ENCODE data around the gene METTL1.

METTL1 gene

DNA sequence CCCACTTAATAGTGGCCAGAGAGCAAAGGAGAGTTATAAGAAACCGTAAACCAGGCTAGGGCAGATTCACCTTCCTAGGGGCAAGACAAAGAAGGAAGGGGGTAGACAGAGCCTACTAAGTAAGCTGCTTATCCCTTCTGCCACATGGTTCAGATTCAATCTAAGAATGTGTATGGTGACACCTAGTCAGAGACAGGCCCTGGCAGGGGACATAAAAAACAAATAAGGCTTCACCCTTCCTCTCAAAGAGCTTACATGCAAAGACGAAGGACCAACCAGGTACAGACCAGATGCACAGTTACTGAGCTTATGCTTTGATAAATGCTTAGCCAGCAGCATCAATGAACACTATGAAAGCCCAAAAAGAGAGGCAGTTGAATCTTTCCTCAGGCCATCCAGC is 9.4 kb downstream of the METTL1 start:
- TF ChIP-seq, protein P1, sequence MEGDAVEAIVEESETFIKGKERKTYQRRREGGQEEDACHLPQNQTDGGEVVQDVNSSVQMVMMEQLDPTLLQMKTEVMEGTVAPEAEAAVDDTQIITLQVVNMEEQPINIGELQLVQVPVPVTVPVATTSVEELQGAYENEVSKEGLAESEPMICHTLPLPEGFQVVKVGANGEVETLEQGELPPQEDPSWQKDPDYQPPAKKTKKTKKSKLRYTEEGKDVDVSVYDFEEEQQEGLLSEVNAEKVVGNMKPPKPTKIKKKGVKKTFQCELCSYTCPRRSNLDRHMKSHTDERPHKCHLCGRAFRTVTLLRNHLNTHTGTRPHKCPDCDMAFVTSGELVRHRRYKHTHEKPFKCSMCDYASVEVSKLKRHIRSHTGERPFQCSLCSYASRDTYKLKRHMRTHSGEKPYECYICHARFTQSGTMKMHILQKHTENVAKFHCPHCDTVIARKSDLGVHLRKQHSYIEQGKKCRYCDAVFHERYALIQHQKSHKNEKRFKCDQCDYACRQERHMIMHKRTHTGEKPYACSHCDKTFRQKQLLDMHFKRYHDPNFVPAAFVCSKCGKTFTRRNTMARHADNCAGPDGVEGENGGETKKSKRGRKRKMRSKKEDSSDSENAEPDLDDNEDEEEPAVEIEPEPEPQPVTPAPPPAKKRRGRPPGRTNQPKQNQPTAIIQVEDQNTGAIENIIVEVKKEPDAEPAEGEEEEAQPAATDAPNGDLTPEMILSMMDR (IDR thresholded peaks at IDR 0.05; ENCODE audit: low read depth, low read length) = no peak
- H3K4me3 ChIP-seq (ENCODE audit: low read depth, low read length) = no peak overlapping the region

- TF ChIP-seq, protein P1 (IDR thresholded peaks at IDR 0.05; ENCODE audit: low read depth, low read length) = no peak
- H3K4me3 ChIP-seq (ENCODE audit: low read depth, low read length) = no peak overlapping the region
Observed at GRCh38 chr12:57761391-57761998, 10.4 kb downstream of the METTL1 start.

GRCh38 chr12:57760347-57760982 is 11.4 kb downstream of the METTL1 start:
- TF ChIP-seq, protein P1 (IDR thresholded peaks at IDR 0.05; ENCODE audit: low read depth, low read length) = no peak
- H3K4me3 ChIP-seq (ENCODE audit: low read depth, low read length) = no peak overlapping the region

DNA sequence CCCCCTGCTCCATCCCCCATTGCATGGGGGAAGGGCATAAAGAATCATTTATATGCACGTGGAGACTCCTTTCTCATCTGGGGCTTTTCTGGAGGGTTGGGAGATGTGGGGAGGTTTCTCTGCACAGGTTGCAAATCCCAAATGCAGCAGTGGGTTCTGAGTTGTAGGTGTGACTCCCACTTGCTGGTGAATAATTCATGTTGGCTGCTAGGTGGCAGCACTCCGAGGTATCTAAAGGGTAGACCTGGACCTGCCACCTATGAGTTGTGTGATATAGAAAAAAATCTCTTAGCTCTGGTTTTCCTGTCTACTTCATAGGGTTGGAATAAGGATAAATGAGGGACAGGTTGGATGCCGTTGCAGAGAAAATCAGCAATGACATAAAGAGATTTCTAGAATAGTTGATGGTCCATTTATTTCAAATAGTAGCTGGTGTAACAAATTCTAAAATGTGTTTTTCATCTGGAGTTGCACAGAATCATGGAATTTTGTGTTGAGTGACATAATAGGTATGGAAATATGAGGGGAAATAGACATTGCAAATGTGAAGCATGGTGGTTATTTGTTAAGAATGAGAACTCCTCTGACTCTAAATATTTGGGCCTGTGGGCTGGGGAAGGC is 12.4 kb downstream of the METTL1 start:
- no peak overlapping the region for H3K4me3 ChIP-seq (ENCODE audit: low read depth, low read length)
- TF ChIP-seq, protein P1 (IDR thresholded peaks at IDR 0.05; ENCODE audit: low read depth, low read length) = peak; percentile 21; the same call in 1 of the 2 replicates

DNA sequence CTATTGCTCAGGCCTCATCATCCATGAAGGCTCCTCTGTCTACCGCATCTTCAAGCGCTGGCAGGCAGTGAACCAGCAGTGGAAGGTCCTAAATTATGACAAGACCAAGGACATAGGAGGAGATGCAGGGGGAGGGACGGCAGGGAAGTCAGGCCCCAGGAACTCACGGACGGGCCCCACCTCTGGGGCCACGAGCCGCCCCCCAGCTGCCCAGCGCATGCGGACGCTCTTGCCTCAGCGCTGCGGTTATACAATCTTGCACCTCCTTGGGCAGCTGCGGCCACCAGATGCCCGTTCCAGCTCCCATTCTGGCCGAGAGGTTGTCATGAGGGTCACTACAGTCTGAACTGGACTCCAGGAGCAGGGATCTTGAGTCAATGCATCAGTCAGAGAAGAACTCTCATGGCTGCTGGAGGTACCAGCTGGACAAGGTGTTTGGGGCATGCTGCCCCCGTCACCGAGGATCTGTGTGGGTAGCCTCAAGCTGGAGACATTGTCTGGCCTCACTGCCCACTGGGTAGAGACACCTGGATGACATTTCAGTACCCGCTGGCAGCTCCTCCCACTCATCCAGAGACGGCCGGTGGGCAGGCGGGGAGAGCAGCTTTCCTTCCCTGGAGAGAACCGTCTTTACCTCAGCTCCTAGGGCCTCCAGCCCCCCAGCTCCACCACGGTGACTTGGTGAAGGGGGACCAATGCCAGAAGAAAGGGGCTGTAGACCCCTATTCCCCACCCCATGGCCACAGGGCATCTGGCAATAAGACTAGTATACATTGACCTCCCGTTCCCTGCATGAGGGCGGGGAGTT is 13.1 kb downstream of the METTL1 start:
- no peak overlapping the region for H3K4me3 ChIP-seq (ENCODE audit: low read depth, low read length)
- TF ChIP-seq, protein P1 (IDR thresholded peaks at IDR 0.05; ENCODE audit: low read depth, low read length) = no peak

DNA sequence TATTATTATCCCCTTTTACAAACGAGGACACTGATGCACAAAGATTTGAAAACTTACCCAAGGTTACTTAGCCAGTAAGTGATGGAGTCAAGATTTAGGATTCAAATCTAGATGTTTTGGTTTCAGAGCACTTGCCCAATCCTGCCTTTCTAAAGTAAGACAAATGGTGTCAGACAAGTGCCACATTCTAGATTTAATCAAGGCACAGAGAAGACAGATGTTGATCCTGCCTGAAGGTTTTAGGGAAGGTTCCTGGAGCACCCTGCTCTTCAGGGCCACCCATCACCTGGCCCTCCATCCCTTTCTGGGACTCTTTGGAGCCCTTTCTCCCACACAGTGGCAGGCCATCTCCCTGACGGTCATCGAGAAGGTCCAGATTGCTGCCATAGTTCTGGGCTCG is 14.1 kb downstream of the METTL1 start:
- no peak overlapping the region for H3K4me3 ChIP-seq (ENCODE audit: low read depth, low read length)
- TF ChIP-seq, protein P1 (IDR thresholded peaks at IDR 0.05; ENCODE audit: low read depth, low read length) = no peak

Measured in WI38 (cell line).